ENCODE data around the gene DCAF4.
"Not testable (repeated sequence)": the region's sequence is repeated elsewhere in the genome, so short reads cannot be mapped to it uniquely, and the experiment has no call there.

The DCAF4 gene

DNA sequence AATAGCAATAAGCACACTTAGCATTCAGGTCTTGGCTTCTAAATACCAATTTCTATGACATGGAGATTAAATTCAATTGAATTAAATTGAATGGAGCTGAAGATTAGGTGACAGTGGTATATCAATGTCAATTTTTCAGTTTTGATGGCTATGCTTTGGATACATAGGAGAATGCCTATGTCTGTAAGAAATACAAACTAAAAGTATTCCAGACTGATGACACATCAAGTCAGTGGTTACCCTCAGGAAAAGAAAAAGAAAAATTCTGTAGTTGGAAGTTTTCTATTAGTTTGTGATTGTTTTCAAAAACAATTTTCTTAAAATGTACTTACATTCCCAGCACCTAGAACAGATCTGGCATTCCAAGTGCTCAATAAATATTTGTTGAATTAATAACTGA is 4.9 kb upstream of the DCAF4 start:
- no peak overlapping the region for H3K4me3 ChIP-seq (ENCODE audit: low read length)
- DNase-seq (ENCODE audit: low read depth, low spot score): no peak

DNA sequence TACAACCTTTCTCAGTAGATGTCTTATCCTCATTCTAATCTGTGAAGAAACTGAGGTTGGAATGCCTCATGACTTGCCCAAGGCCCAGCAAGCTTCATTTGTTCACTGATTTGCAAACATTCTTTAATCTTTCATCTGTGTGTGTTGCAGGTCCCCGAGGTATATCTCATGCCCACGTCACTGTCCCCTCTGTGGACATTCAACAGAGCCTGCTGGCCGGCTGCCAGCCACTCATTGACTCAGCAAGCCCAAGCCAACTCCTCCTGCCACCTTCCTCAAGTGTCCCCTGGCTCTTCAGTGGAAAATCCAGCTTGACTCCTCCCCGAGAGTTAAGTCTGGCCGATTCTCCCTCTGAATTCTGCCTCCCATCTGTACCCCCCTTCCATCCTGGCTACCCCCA is 1.9 kb upstream of the DCAF4 start:
- DNase-seq (ENCODE audit: low read depth, low spot score): no peak
- H3K4me3 ChIP-seq (ENCODE audit: low read length): no peak overlapping the region

DNA sequence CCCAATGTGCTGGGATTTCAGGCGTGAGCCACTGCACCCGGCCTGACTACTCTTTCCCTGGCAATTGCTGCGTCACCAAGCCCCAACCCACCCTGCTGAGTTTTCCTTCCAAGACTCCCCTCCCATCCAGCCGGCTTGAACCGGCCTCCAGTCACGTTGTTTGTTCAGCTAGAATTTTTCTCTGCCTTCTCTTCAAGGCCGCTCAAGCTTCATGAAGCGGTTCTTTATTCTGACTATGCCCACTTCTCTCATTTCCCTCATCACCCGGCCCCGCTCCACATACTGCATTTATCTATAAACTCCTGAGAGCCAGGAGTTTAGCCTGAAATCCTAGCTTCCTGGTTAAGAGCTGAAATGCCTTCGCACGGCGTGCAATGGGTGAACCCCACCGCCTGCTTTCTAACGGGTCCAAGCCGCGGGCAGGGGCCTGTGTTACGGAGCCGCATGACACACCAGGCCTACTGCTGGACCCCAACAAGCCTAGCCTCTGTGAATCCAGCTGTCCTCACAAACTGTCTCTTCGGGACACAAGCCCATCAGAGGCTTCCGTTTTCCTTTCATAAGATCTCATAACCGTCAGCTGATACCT is 999 bp upstream of the DCAF4 start:
- no peak overlapping the region for H3K4me3 ChIP-seq (ENCODE audit: low read length)
- DNase-seq (ENCODE audit: low read depth, low spot score): no peak

DNA sequence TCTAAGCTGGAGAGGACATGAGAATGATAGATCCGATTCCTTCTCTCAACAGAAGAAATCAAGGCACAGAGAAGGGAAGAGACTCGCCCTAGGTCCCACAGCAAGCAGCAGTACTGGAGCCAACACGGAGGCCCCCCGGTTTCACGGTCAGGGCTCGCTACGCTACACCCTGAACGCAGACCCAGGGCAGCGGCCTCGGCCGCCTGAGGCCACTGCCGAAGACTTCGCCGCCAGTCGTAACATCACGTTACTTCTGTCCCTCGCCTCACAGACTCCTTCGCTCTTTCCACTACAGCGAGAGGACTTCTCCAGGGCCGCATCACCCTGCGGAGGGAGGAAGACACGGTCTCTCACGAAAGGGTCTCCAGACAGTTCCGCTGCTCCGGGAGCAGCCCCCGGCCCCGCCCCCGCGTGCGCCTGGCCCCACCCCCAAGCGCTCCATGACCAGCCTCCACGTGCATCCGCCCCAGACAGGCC is 411 bp upstream of the DCAF4 start:
- H3K4me3 ChIP-seq (ENCODE audit: low read length): peak overlapping the region; percentile 89
- no peak for DNase-seq (ENCODE audit: low read depth, low spot score)

DNA sequence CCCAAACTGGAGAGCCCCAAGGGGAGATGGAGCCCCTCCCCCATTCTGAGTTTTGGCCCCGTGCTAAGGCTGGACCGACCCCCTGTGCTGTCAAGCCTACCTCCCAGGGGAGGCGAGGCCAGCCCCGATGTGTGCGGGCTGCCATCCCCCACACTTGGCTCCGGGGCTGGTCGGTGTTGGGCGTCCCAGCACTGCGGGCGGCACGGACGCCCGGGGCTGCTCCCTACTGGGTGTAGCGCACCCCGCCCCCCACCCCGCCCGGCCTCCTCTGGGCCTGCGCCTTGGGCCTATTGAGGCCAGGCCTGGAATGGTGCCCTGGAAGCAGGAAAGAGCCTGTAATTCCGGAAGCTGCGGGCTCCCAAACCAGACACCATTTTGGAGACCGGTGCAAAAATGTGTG is 2.6 kb downstream of the DCAF4 start:
- H3K4me3 ChIP-seq (ENCODE audit: low read length): no peak overlapping the region
- no peak for DNase-seq (ENCODE audit: low read depth, low spot score)

DNA sequence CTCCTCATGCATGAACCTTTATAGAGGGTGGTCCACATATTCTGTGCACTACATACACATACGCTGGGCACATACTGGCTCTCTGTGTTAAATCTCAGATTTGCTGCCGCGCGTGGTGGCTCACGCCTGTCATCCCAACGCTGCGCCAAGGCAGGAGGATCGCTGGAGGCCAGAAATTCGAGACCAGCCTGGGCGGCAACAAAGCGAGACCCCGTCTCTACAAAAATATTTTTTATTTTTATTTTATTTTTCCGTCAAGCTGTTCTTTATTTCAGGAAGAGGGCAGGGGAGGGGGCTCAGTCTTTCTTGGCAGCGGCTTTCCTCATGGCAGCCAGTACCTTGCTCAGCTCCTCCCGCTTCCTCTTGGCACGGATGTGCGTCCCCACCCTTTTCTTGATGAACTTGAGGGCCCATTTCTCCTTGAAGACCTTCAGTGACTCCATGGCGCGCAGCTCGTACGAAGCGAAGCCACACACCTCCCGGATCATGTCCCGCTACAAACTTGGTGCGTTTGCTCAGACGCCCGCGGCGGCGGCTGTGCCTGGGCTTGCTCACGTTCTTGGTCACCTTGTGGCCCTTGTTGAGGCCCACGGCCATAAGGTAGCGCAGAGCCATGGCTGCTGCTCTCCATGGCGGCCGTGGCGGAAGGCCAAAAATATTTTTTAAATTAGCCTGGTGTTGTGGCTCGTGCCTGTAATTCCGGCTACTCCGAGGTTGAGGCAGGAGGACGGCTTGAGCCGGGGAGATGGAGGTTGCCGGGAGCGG is 3.2 kb downstream of the DCAF4 start:
- no peak for DNase-seq (ENCODE audit: low read depth, low spot score)
- H3K4me3 ChIP-seq (ENCODE audit: low read length): no peak overlapping the region

DNA sequence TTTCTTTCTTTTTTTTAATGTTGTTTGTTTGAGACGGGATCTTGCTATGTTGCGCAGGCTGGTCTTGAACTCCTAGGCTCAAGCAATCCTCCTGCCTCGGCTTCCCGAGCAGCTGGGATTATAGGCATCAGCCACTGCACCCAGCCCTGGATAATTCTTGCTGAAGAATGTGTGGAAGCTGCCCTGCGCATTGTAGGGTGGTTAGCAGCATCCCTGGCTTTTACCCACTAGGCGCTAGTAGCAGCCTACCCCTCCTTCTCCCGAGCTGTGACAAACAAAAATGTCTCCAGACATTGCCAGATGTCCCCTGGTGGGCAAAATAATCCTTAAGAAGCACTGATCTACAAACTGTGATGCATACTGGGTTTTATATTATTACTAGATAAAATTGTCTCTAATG is 6.6 kb downstream of the DCAF4 start:
- H3K4me3 ChIP-seq (ENCODE audit: low read length): no peak overlapping the region
- DNase-seq (ENCODE audit: low read depth, low spot score): no peak

DNA sequence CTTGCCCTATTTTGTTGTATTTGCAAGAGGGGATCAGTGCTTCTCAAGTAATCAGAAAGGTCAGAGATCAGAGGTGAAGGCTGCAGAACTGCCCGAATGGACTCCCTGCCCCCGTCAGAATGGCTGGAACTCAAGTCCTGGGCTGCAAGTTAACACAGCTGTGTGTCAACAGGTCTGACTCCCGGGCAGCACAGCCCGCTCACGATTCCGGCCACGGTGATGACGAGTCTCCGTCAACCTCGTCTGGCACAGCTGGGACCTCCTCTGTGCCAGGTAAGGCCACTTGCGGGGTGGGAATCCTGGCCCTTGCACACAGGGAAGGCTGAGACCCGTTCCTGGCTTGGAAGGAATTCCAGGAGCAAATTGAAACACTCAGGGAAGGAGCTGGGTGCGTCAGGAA is 13.4 kb downstream of the DCAF4 start:
- H3K4me3 ChIP-seq (ENCODE audit: low read length): no peak overlapping the region
- no peak for DNase-seq (ENCODE audit: low read depth, low spot score)

DNA sequence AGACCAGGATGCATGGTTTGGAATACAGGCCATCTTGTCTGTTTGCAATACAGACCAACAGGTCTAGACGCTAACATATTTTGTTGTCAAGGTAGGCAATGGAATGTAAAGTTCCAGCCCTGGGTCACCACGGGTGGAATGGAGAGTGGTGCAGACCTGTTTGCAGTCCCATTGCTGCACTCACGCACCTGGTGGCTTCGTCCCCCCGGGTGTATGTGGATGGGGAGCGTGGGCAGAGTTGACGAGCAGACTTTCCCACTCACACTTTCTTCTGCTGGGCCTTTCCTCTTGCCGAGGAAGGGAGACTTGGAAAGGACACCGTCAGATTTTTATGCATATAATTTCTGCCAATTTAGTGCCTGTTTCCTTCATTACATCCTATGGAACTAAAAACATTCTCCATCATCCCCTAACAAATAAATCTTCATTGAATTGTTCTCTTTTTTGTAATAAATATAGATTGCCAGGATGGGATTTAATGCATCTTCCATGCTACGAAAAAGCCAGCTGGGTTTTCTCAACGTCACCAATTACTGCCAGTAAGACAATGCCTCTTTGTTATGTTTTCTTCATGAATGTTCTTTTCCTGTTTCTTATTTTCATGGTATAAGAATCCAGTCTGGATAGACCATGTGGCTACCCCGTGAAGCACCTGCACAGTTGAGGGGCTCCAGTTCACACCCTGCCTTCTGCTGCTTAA is 15.2 kb downstream of the DCAF4 start:
- DNase-seq (ENCODE audit: low read depth, low spot score): no peak
- H3K4me3 ChIP-seq (ENCODE audit: low read length): no peak overlapping the region

DNA sequence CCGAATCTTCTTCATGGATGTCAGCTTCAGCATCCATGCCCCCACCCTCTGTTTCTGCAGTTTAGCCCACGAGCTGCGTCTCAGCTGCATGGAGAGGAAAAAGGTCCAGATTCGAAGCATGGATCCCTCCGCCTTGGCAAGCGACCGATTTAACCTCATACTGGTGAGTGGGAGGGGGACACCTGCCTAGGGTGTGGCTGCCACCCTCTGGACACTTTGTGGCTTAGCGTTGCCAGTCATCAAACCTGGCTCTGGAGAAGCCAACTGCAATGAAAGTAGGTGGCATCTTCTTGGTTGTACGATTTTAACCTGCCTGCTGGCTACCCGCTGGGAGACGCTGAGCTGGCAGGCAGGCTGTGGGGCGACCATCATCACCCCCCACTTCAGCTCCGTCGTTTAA is 16.7 kb downstream of the DCAF4 start:
- DNase-seq (ENCODE audit: low read depth, low spot score): no peak

DNA sequence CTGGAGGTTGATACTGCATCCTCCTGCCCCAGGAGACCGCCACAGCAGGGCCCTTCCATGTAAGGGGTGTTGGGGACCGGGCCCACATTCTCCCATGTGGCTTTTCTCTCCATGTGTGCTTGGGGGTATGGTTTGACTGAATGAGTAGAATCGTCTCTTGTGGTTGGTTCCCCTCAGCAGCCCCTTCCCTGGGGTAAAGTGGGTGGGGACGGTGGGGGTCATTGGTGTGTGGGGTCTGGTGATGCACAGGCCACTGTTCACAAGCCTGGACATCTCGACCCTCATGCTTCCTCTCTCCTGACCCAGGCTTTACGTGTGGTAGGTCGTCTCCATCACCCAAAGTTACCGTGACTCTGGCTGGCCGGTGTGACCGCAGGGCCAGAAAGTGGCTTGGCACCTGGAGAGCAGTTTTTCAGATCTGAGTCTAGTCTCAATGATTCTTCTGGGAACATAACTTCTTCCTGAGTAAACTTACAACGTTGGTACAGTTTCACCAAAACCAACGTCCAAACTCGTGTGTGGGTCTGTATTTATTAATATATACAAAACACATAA is 17.7 kb downstream of the DCAF4 start:
- no peak for DNase-seq (ENCODE audit: low read depth, low spot score)
- no peak overlapping the region for H3K4me3 ChIP-seq (ENCODE audit: low read length)

More for the DNA sequence above, 16.7 kb downstream of the DCAF4 start:
- no peak overlapping the region for H3K4me3 ChIP-seq (ENCODE audit: low read length)

DNA sequence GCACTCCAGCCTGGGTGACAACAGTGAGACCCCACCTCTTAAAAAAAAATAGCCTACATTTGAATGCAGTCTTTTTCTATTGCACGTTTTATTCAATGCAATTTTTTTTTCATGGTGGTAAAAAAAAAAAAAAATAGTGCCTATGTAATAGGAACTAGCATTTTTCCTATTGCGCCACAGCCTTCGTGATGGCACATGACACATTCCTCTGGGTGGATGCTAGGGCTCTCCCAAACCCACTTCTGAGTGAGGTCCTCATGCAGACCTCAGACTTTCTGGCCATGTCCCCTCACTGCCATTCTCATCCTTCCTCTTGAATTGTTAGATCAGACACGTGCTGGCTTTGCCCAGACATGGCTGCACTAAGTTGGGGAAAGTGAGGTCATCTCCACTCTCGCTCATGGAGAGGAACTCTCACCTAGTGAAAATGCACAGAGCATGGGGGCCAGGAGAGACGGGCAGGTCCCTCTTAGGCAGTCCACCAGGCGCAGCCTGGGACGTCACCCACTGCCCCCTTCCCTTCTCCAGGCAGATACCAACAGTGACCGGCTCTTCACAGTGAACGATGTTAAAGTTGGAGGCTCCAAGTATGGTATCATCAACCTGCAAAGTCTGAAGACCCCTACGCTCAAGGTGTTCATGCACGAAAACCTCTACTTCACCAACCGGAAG is 19.2 kb downstream of the DCAF4 start:
- H3K4me3 ChIP-seq (ENCODE audit: low read length): no peak overlapping the region
- no peak for DNase-seq (ENCODE audit: low read depth, low spot score)

DNA sequence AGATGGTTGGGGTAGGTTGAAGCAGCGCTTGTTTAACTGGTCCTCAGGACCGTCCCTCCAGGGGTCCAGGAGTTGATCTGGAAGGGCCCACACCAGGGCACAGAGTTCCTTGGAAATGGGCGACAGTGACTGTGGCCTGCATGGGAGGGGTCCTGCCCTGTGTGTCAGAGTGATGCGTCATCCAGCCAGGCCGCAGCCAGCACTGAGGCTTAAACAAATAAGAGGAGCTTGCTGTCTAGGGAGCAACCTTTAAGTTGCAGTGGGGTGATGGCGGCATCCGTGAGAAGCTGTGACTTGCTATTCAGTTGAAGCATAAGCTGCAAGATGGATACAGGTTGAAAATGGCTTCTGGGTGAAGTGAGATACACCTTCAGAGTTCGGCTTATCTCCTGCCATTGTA is 20.2 kb downstream of the DCAF4 start:
- no peak for DNase-seq (ENCODE audit: low read depth, low spot score)

DNA sequence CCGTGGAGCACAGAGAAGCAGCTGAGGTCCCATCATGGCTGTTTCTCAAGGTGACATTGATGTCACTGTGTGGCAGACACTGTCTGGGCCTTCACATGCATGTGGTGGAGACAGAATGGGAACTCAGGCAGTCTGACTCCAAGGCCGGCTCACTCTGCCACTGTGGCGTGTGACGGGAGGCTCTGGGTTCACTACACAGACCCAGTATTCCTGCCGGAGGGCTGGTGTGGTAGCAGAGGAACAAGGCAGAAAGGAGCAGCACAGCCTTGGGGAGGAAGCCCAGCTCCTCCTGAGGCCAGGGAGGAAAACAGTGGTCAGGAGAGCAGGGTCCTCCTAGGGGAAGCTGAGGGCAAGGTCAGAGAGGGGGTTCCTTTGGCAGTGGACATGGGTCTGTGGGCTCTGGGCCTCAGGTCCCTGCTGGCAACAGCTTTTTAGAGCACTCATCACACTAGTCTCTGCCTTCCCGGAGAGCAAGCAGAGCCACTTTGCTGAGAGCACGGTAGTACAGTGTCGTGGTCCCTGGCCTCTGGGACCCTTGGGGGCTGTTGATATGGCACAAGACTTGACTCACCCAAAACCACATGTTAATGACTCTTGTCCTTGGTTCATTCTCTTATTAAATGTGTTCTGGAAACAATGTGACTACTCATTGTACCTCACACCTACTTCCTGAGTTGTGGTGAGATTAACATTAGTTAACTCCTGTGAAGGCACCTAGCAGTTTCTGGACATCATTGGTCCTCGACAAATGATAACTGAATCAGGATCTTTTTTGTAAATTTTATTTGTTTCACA is 21.3 kb downstream of the DCAF4 start:
- no peak for DNase-seq (ENCODE audit: low read depth, low spot score)
- no peak overlapping the region for H3K4me3 ChIP-seq (ENCODE audit: low read length)

More for the DNA sequence above, 20.2 kb downstream of the DCAF4 start:
- no peak overlapping the region for H3K4me3 ChIP-seq (ENCODE audit: low read length)

DNA sequence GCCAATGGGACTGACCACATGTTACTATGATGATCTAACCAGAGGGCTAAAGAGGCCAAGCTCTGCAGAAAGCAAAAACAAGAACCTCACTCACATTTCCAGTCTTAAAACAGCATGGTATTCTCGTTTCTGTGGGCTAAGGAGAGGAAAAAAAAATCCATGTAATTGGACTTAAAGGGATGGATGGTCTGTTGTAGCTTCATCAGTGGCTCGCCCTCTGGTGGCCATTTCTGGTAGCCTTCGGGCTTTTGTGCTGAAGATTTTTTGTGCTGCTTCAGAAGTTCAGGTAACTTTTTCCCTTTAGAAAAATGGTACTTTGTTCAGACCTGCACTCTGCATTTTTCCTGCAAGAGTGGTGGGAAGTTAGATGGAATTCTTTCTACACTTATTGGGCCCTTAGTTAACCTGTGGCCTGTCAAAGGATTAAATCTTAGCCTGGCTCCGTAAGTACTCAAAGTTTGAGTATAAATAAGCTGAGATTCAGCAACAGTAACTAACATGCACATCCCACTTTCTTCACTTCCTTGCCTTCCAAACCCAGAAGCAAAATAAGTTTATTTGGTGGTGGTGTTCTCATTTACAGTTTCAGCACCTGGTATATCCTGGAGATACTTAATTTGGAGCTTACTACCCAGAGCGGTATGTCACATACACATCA is 22.3 kb downstream of the DCAF4 start:
- DNase-seq (ENCODE audit: low read depth, low spot score): peak; percentile 58
- H3K4me3 ChIP-seq (ENCODE audit: low read length): no peak overlapping the region

DNA sequence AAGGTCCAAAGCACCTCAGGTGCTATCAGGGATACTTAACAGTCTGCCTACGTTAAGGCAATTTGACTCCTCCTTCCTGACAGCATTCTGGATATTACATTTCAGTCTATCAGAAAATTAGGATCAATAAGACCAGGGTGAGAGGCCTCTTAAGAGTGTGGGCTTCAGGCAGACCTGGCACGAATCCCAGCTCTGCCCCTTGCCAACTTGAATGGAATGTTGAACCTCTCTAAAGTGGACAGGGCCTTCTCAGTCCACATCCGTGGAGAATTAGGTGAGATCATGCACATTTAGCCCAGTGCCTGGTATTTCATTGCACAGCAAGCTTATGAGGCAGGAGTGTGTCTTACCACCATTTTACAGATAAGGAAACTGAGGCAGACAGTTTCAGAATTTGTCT is 25.9 kb downstream of the DCAF4 start:
- H3K4me3 ChIP-seq (ENCODE audit: low read length): no peak overlapping the region
- DNase-seq (ENCODE audit: low read depth, low spot score): no peak

DNA sequence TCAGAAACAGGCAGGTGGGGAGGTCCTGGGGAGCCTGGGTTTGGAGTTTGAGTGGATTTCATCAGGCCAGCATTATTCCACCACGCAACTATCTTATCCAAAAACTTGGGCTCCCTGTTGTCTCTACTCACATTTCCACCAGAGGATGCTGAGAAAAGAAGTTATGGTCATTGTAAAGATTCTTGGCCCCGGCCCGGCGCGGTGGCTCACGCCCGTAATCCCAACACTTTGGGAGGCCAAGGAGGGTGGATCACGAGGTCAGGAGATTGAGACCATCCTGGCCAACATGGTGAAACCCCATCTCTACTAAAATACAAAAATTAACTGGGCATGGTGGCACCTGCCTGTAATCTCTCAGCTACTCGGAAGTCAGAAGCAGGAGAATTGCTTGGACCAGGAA is 30.5 kb downstream of the DCAF4 start:
- H3K4me3 ChIP-seq (ENCODE audit: low read length); DNase-seq (ENCODE audit: low read depth, low spot score): not testable (repeated sequence)

DNA sequence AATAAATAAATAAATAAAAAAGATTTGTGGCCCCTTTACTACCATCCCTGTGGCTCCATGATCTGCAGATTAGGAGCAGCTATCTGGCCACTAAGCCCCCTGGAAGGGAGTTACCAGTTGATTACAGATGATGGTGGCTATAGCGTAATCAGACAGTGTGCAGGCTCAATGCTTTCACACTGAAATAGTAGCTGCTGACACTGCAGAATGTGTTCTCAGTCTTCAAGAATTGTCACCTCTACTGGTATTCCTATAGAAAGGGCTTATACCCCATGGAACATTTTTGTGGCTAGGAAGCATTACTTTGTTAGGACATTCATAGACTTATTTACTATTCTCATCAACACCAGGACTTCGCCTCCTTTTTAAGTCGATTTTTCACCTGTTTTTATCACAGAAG is 30.9 kb downstream of the DCAF4 start:
- H3K4me3 ChIP-seq (ENCODE audit: low read length): no peak overlapping the region
- no peak for DNase-seq (ENCODE audit: low read depth, low spot score)

Measured in Jurkat, Clone E6-1 (cell line).